Retinal pigment epithelial cell (primary cell): ENCODE results near the gene KCTD18.

Source experiments
- DNase-seq: peaks from one replicate; pipeline ENCODE4 v3.0.0-alpha.2; 2010; ENCODE audit warnings: low read depth
- H3K4me3 ChIP-seq: 2 replicates; pipeline ENCODE4 v1.5.1; 2011; ENCODE audit warnings: mild to moderate bottlenecking, low read length, control low read depth, moderate library complexity
- CTCF ChIP-seq: conservative IDR thresholded peaks from 2 replicates; pipeline ENCODE4 v1.5.1; 2011; ENCODE audit warnings: low read depth, low read length, control low read depth, inconsistent platforms

The KCTD18 gene

DNA sequence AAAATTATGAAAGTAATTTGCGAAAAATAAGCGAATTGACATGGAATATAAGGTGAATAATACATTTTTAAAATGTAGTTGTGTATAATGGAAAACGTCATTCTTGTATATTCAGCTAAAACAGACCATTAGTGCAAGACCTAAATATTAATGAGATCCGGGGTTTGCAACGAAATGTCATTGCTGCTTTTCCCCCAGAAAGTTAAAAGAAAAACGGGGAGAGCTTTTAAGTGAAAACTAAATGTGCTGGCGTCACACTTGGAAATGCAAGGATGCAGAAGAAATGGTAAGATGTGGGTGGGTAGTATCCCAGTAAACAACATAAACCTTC, 15.6 kb upstream of the KCTD18 start:
- TF ChIP-seq CTCF: no peak
- no peak for DNase-seq
- peak overlapping the region; percentile 90 for H3K4me3 ChIP-seq

- H3K4me3 ChIP-seq: no peak overlapping the region
- no peak for TF ChIP-seq CTCF
- no peak for DNase-seq
Observed at GRCh38 chr2:200525066-200525465, 15.2 kb upstream of the KCTD18 start.

GRCh38 chr2:200523604-200524003, 13.7 kb upstream of the KCTD18 start:
- no peak overlapping the region for H3K4me3 ChIP-seq
- TF ChIP-seq CTCF: no peak
- no peak for DNase-seq

DNA sequence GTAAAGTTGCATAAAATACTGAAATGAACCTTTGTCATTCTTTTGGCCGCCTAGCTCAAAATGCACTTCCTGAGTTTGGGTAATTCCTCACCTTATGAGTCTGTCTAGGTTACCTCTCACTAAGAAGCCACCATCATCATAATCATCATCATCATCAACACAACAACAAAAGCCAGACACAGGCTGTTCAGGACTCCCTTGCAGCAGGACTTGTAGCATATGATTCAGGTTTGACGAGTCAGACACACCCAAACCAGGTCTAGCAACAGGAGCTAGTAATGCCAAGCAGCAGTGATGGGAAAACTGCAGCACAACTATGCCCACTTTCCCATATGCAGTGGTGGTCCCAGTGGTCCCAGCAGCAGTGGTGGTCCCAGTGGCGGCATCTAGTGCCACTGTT, 13.3 kb upstream of the KCTD18 start:
- no peak for DNase-seq
- no peak overlapping the region for H3K4me3 ChIP-seq
- TF ChIP-seq CTCF: no peak

DNA sequence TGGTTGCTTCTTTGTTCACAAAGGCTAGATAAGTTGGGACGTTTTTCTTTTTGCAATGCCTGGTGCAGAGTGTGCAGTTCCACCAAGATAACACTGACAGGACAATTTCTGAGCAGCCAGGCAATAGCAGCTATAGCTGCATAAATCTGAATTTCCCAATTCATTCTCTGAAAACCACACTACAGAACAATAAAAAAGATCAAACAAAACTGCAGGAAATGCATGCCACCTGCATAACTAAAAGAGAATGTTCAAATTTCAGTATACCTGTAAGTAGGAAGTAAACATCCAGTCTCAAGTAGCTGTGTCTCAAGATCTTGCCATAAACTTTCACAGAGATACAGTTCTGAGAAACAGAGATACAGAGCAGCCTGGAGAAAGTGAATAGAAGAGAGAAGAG, 5.3 kb upstream of the KCTD18 start:
- DNase-seq: no peak
- H3K4me3 ChIP-seq: no peak overlapping the region
- no peak for TF ChIP-seq CTCF

DNA sequence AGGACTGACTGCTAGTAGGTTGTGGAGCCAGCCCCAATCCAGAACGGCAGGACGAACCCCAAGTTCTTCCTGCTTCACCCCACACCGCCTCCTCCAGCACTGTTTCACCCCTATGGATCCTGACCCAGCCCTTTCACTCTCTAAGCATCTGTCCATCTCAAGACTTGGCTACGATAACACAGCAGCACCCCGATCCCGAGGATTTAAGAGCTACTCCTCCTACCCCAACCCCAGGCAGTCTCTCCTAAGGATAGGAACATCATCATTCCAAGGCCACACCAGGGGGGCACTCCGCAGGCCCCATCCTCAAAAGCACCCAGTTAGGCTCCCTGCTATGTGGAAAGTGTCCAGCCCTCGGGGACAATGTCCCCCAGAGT, 645 bp downstream of the KCTD18 start:
- peak overlapping the region; percentile 77 for H3K4me3 ChIP-seq
- no peak for TF ChIP-seq CTCF
- DNase-seq: no peak

GRCh38 chr2:200507179-200507578, 2.7 kb downstream of the KCTD18 start:
- H3K4me3 ChIP-seq: no peak overlapping the region
- DNase-seq: no peak
- no peak for TF ChIP-seq CTCF
